Bronchial epithelial cell (primary cell): ENCODE data around the gene SLC46A2. TPM values are rescaled to one million over a fixed set of nuclear protein-coding genes. Genes with fewer than 3 reads are reported as not detected.

Experiments used
- DNase-seq: peaks from one replicate; pipeline ENCODE4 v3.0.0-alpha.2; 2010; ENCODE audit warnings: low read depth
- FAIRE-seq: peaks from 2 replicates; lab custom pipeline; 2011; peaks lifted over from hg19 to GRCh38; lab: Jason Lieb, UNC
- H3K27me3 ChIP-seq: 2 replicates; pipeline ENCODE4 v1.5.1; 2011; ENCODE audit warnings: low read length; ENCODE audit not compliant: control insufficient read depth, insufficient read depth
- H3K36me3 ChIP-seq: 2 replicates; pipeline ENCODE4 v1.5.1; 2011; ENCODE audit warnings: low read length; ENCODE audit not compliant: control insufficient read depth, insufficient read depth
- H3K4me3 ChIP-seq: 2 replicates; pipeline ENCODE4 v1.5.1; 2011; ENCODE audit warnings: mild to moderate bottlenecking, low read depth, low read length, control low read depth
- CTCF ChIP-seq: IDR thresholded peaks from 2 replicates; pipeline ENCODE4 v1.5.1; 2011; ENCODE audit warnings: mild to moderate bottlenecking, moderate library complexity, low read length, control low read depth, inconsistent platforms; ENCODE audit not compliant: insufficient read depth, severe bottlenecking
- total RNA-seq: library from RNA; depleted of rRNA; stranded (reverse); fragments of >200 nt; gene quantifications from 2 replicates; pipeline ENCODE4 v1.2.1, GENCODE V29; 2014

The SLC46A2 gene
- total RNA-seq, 1 donor from 2014 or later = not detected

GRCh38 chr9:112872019-112872418 lies 18.7 kb downstream of the SLC46A2 start:
- no peak for DNase-seq
- FAIRE-seq = no peak

GRCh38 chr9:112870556-112870955 lies 20.1 kb downstream of the SLC46A2 start:
- FAIRE-seq = no peak
- no peak for TF ChIP-seq CTCF

More at GRCh38 chr9:112872019-112872418, 18.7 kb downstream of the SLC46A2 start:
- H3K4me3 ChIP-seq = no peak overlapping the region
- H3K36me3 ChIP-seq = no peaks in the 10 kb centered on the region
- no peak for TF ChIP-seq CTCF
- H3K27me3 ChIP-seq = no peaks in the 10 kb centered on the region

GRCh38 chr9:112869917-112870316 lies 20.8 kb downstream of the SLC46A2 start:
- no peak for DNase-seq
- Histone ChIP-seq H3K36me3 (no peaks in the 10 kb centered on the region), H3K4me3 (no peak overlapping the region), H3K27me3 (no peaks in the 10 kb centered on the region)
- TF ChIP-seq CTCF = no peak
- FAIRE-seq = no peak

More at GRCh38 chr9:112870556-112870955, 20.1 kb downstream of the SLC46A2 start:
- H3K4me3 ChIP-seq = no peak overlapping the region
- H3K27me3 ChIP-seq = no peaks in the 10 kb centered on the region
- DNase-seq = no peak
- no peaks in the 10 kb centered on the region for H3K36me3 ChIP-seq

- H3K27me3 ChIP-seq = no peaks in the 10 kb centered on the region
- FAIRE-seq (no peak), DNase-seq (no peak)
- no peak for TF ChIP-seq CTCF
- H3K4me3 ChIP-seq = no peak overlapping the region
- H3K36me3 ChIP-seq = no peaks in the 10 kb centered on the region
Observed at GRCh38 chr9:112869041-112869529, 21.6 kb downstream of the SLC46A2 start.

GRCh38 chr9:112868461-112868860 lies 22.2 kb downstream of the SLC46A2 start:
- FAIRE-seq (no peak), DNase-seq (peak; percentile 49)
- Histone ChIP-seq H3K4me3 (no peak overlapping the region), H3K27me3 (no peaks in the 10 kb centered on the region), H3K36me3 (no peaks in the 10 kb centered on the region)
- TF ChIP-seq CTCF = no peak
